Tibial artery (tissue), 4 donors: ENCODE results near the gene PI4K2B.
"Not testable (repeated sequence)": the region's sequence is repeated elsewhere in the genome, so short reads cannot be mapped to it uniquely, and the experiment has no call there.

Experiments
- DNase-seq, 2 donors: peaks; one replicate each; pipeline ENCODE4 v3.0.0-alpha.2; 2019
- H3K27ac ChIP-seq, 2 donors: fragments of 200-600 bp; sonication (generic) in 1 of 2; 1 replicate in 1 of 2; 2 replicates in 1 of 2; pipeline ENCODE4 v1.5.1; 2018 to 2019; ENCODE audit warnings: mild to moderate bottlenecking in 1 of 2
- H3K27me3 ChIP-seq, 2 donors: fragments of 200-600 bp; sonication (generic) in 1 of 2; one replicate each; pipeline versions ENCODE4 v1.5.1 to v1.6.0; 2016 to 2019
- H3K36me3 ChIP-seq, 3 donors: fragments of 200-600 bp; sonication (generic) in 2 of 3; one replicate each; pipeline ENCODE4 v1.5.1; 2016 to 2019; ENCODE audit warnings: mild to moderate bottlenecking in 2 of 3
- H3K4me1 ChIP-seq, 4 donors: fragments of 200-600 bp; sonication (generic) in 2 of 4; 1 replicate in 3 of 4; 2 replicates in 1 of 4; pipeline ENCODE4 v1.5.1; 2016 to 2019
- H3K4me3 ChIP-seq, 2 donors: fragments of 200-600 bp; sonication (generic) in 1 of 2; 1 replicate in 1 of 2; 2 replicates in 1 of 2; pipeline ENCODE4 v1.5.1; 2018 to 2019; ENCODE audit warnings: mild to moderate bottlenecking in 2 of 2
- H3K9me3 ChIP-seq, 3 donors: fragments of 200-600 bp; sonication (generic) in 1 of 3; one replicate each; pipeline ENCODE4 v1.5.1; 2016 to 2019
- intact Hi-C: fragments of 100-400 bp; cut with DNase I; formaldehyde crosslinking; loops from one replicate; pipeline ENCODE4 v1.15.0; 2023; ENCODE audit warnings: low total_unique reads
- TF ChIP-seq, protein P1 (sequence below), 2 experiments: fragments of 200-600 bp in 1 of 2; fragments of 450-650 bp in 1 of 2; IDR thresholded peaks; one replicate each; pipeline ENCODE4 v1.5.1; 2017 to 2019; ENCODE audit warnings: antibody characterized with exemption in 2 of 2, mild to moderate bottlenecking in 1 of 2, moderate library complexity in 1 of 2

Gene PI4K2B

DNA sequence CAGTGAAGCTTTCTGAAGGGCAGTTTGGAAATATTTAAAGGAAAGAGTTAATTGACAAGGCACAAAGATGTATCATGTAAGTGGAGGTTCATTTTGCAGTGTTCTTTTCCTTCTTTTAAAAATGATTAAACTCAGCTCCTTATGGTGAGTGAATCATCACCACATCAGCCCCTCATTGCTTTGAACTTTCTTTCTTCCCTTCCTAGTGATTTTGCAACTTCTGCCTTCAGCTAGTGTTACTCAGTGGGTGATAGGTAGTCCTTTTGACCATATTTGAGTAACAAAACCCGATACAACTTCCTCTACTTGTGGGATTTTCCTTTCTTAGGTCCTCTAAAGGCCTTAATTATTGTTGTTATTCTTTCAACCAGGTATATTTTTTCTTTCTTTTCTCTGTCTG, 86.9 kb downstream of the PI4K2B start:
- no peaks in the 10 kb centered on the region for H3K9me3 ChIP-seq
- no peak overlapping the region for H3K4me3 ChIP-seq
- H3K4me1 ChIP-seq: no peaks in the 10 kb centered on the region
- TF ChIP-seq, protein P1, sequence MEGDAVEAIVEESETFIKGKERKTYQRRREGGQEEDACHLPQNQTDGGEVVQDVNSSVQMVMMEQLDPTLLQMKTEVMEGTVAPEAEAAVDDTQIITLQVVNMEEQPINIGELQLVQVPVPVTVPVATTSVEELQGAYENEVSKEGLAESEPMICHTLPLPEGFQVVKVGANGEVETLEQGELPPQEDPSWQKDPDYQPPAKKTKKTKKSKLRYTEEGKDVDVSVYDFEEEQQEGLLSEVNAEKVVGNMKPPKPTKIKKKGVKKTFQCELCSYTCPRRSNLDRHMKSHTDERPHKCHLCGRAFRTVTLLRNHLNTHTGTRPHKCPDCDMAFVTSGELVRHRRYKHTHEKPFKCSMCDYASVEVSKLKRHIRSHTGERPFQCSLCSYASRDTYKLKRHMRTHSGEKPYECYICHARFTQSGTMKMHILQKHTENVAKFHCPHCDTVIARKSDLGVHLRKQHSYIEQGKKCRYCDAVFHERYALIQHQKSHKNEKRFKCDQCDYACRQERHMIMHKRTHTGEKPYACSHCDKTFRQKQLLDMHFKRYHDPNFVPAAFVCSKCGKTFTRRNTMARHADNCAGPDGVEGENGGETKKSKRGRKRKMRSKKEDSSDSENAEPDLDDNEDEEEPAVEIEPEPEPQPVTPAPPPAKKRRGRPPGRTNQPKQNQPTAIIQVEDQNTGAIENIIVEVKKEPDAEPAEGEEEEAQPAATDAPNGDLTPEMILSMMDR (IDR thresholded peaks at IDR 0.05): no peak
- DNase-seq: no peak
- intact Hi-C loops: no loop called here
- no peaks in the 10 kb centered on the region for H3K27me3 ChIP-seq
- peaks cover 0 to 43% (median 11%) of the 10 kb centered on the region in 3 donors for H3K36me3 ChIP-seq
- H3K27ac ChIP-seq: no peak overlapping the region

DNA sequence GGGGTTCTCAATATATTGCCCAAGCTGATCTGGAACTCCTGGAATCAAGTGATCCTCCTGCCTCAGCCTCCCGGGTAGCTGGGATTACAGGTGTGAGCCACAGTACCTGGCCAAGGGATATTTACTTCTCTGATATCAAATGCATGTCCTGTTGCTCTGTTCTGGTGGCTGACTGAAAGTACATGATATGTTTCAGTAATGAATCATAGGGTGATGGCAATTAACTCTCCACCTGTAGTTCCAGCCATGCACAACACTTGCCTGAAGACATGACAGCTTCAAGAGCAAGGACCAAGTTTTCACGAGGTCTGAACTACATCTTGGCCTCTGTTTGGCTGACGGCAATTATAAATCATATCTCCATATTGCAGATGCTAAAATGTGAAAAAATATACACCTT, 87.9 kb downstream of the PI4K2B start:
- H3K36me3 ChIP-seq: peaks cover 0 to 35% (median 6%) of the 10 kb centered on the region in 3 donors
- DNase-seq: no peak
- intact Hi-C loops: no loop called here
- no peak overlapping the region for H3K4me3 ChIP-seq
- H3K27ac ChIP-seq: no peak overlapping the region
- TF ChIP-seq, protein P1 (IDR thresholded peaks at IDR 0.05): no peak
- H3K9me3 ChIP-seq: no peaks in the 10 kb centered on the region
- no peaks in the 10 kb centered on the region for H3K4me1 ChIP-seq
- H3K27me3 ChIP-seq: no peaks in the 10 kb centered on the region

DNA sequence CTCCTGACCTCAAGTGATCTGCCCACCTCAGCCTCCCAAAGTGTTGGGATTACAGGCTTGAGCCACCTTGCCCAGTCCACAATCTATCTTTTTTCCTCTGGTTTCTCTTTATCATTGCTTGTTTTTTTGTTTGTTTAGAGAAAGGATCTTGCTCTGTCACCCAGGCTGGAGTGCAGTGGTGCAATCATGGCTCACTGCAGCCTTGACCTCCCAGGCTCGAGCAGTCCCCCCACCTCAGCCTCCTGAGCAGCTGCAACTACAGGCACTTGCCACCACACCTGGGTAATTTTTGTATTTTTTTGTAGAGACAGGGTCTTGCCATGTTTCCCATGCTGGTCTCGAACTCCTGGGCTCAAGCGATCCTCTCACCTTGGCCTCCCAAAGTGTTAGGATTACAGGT, 94.6 kb downstream of the PI4K2B start:
- intact Hi-C loops, H3K4me3 ChIP-seq, H3K27ac ChIP-seq, H3K27me3 ChIP-seq, H3K9me3 ChIP-seq, H3K36me3 ChIP-seq, H3K4me1 ChIP-seq, DNase-seq: not testable (repeated sequence)
